Suprapubic skin (tissue), 4 donors: Measurements from ENCODE around the gene PPFIA4. TPM values are rescaled to one million over a fixed set of nuclear protein-coding genes. Genes with fewer than 3 reads are reported as not detected.
A peak's percentile ranks its signal among the peaks of the same experiment; 100 is the strongest.
"Not testable (repeated sequence)": the region's sequence is repeated elsewhere in the genome, so short reads cannot be mapped to it uniquely, and the experiment has no call there.

Experiments
- DNase-seq, 2 donors: peaks; one replicate each; pipeline ENCODE4 v3.0.0-alpha.2; 2019; ENCODE audit warnings: low spot score in 2 of 2
- H3K27ac ChIP-seq: fragments of 200-600 bp; sonication (generic); one replicate; pipeline ENCODE4 v1.5.1; 2019
- H3K27me3 ChIP-seq: fragments of 200-600 bp; sonication (generic); one replicate; pipeline ENCODE4 v1.5.1; 2019
- H3K36me3 ChIP-seq: fragments of 200-600 bp; sonication (generic); one replicate; pipeline ENCODE4 v1.5.1; 2019
- H3K4me1 ChIP-seq: fragments of 200-600 bp; sonication (generic); one replicate; pipeline ENCODE4 v1.5.1; 2019
- H3K4me3 ChIP-seq: fragments of 200-600 bp; sonication (generic); one replicate; pipeline ENCODE4 v1.5.1; 2019; ENCODE audit warnings: mild to moderate bottlenecking
- H3K9me3 ChIP-seq: fragments of 200-600 bp; sonication (generic); one replicate; pipeline ENCODE4 v1.5.1; 2019
- EP300 ChIP-seq: sonication (generic); formaldehyde crosslinking; IDR thresholded peaks from one replicate; pipeline ENCODE4 v1.6.1; 2017; ENCODE audit warnings: antibody characterized with exemption
- POLR2A ChIP-seq, 2 donors: fragments of 450-650 bp; IDR thresholded peaks; one replicate each; pipeline ENCODE4 v1.6.1; 2017; ENCODE audit warnings: antibody characterized with exemption in 2 of 2, mild to moderate bottlenecking in 2 of 2, moderate library complexity in 2 of 2
- POLR2AphosphoS5 ChIP-seq, 3 donors: sonication (generic); formaldehyde crosslinking; IDR thresholded peaks; one replicate each; pipeline ENCODE4 v1.6.1; 2017; ENCODE audit warnings: antibody characterized with exemption in 3 of 3
- WGBS: methylation state at CpG from one replicate; pipeline ENCODE4 v1.1.5; 2018; 5-methylcytosine and 5-hydroxymethylcytosine counted together
- total RNA-seq, 4 donors: library from RNA; depleted of rRNA; stranded (reverse); fragments of >200 nt; gene quantifications; one replicate each; pipeline ENCODE4 v1.1.0, GENCODE V29; 2016
- TF ChIP-seq, protein P1 (sequence below), 2 donors: fragments of 200-600 bp in 1 of 2; fragments of 450-650 bp in 1 of 2; sonication (generic) in 1 of 2; IDR thresholded peaks; one replicate each; pipeline ENCODE4 v1.5.1; 2016 to 2019; ENCODE audit warnings: antibody characterized with exemption in 2 of 2, mild to moderate bottlenecking in 1 of 2, moderate library complexity in 1 of 2

PPFIA4 gene
- total RNA-seq, 4 donors from 2014 or later = 0.26 to 38.7 (median 1.5) TPM

- Histone ChIP-seq H3K9me3 (no peaks in the 10 kb centered on the region), H3K36me3 (no peaks in the 10 kb centered on the region), H3K4me3 (no peak overlapping the region), H3K27ac (no peak overlapping the region), H3K27me3 (peaks cover 14% of the 10 kb centered on the region), H3K4me1 (no peaks in the 10 kb centered on the region)
- 42% methylated on average over 14 of the region's 14 CpGs for whole genome bisulfite sequencing
- DNase-seq = no peak
- TF ChIP-seq POLR2AphosphoS5 (IDR thresholded peaks at IDR 0.05) = no peak
- TF ChIP-seq, protein P1, sequence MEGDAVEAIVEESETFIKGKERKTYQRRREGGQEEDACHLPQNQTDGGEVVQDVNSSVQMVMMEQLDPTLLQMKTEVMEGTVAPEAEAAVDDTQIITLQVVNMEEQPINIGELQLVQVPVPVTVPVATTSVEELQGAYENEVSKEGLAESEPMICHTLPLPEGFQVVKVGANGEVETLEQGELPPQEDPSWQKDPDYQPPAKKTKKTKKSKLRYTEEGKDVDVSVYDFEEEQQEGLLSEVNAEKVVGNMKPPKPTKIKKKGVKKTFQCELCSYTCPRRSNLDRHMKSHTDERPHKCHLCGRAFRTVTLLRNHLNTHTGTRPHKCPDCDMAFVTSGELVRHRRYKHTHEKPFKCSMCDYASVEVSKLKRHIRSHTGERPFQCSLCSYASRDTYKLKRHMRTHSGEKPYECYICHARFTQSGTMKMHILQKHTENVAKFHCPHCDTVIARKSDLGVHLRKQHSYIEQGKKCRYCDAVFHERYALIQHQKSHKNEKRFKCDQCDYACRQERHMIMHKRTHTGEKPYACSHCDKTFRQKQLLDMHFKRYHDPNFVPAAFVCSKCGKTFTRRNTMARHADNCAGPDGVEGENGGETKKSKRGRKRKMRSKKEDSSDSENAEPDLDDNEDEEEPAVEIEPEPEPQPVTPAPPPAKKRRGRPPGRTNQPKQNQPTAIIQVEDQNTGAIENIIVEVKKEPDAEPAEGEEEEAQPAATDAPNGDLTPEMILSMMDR (IDR thresholded peaks at IDR 0.05) = peak; percentile 63 to 68
- no peak for TF ChIP-seq EP300
- TF ChIP-seq POLR2A (IDR thresholded peaks at IDR 0.05) = no peak
Observed at GRCh38 chr1:202998836-202999750, 27.2 kb upstream of the PPFIA4 start.

DNA sequence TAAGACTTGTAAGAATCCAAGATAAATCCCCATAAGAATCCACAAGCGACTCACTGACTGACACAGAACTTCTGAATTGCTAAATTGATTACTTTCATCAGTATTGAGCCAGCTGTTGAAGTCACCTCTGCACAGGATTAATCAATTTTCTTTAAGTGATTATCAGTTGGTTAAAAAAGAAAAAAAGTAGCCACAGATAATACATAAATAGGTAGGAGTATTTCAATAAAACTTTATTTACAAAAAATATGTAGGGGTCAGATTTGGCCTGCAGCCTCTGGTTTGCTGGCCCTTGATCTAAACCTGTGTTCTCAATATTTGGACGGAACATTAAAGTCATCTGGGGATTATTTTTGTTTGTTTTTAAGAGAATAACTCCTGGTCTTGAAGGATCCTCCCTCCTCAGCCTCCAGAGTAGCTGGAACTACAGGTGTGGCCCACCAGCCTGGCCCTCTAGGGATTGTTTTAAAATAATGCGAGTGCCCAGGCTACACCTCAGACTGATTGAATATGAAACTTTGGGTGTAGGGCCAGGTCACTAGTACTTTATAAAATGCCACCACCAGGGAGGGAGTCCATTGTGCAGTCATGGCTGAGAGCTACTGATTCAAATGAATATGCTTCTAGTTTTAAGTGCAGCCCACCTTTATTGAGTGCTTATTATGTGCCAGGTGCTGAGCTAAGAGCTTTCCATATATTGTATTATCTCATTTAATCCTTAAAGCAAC is 25.9 kb upstream of the PPFIA4 start:
- 79% methylated on average over 3 of the region's 3 CpGs for WGBS
- peaks cover 9% of the 10 kb centered on the region for H3K27me3 ChIP-seq
- TF ChIP-seq POLR2A (IDR thresholded peaks at IDR 0.05) (no peak), EP300 (no peak), POLR2AphosphoS5 (IDR thresholded peaks at IDR 0.05) (no peak)
- TF ChIP-seq, protein P1 (IDR thresholded peaks at IDR 0.05) = no peak
- DNase-seq = no peak
- no peak overlapping the region for H3K27ac ChIP-seq
- H3K4me3 ChIP-seq = no peak overlapping the region
- no peaks in the 10 kb centered on the region for H3K4me1 ChIP-seq
- no peaks in the 10 kb centered on the region for H3K9me3 ChIP-seq
- no peaks in the 10 kb centered on the region for H3K36me3 ChIP-seq

DNA sequence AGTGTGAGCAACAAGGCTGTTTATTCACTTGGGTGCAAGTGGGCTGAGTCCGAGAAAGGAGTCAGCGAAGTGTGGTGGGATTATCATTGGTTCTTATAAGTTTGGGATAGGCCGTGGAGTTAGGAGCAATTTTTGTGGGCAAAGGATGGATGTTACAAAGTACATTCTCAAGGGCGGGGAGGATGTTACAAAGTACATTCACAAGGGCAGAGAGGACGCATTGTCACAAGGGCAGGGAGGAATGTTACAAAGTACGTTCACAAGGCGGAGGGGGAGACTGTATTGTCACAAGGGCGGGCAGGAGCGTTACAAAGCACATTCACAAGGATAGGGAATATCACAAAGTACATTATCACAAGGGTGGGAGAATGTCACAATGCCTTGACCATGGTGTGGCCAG is 24.3 kb upstream of the PPFIA4 start:
- 87% methylated on average over 9 of the region's 9 CpGs for WGBS
- Histone ChIP-seq H3K27ac (no peak overlapping the region), H3K27me3 (peaks cover 5% of the 10 kb centered on the region), H3K4me1 (peaks cover 7% of the 10 kb centered on the region), H3K36me3 (no peaks in the 10 kb centered on the region), H3K9me3 (no peaks in the 10 kb centered on the region), H3K4me3 (no peak overlapping the region)
- no peak for TF ChIP-seq POLR2A (IDR thresholded peaks at IDR 0.05)
- TF ChIP-seq EP300 = no peak
- no peak for DNase-seq

GRCh38 chr1:203002951-203003350 is 23.3 kb upstream of the PPFIA4 start:
- Histone ChIP-seq H3K4me3 (no peak overlapping the region), H3K36me3 (no peaks in the 10 kb centered on the region), H3K4me1 (peaks cover 9% of the 10 kb centered on the region), H3K9me3 (no peaks in the 10 kb centered on the region), H3K27me3 (peaks cover 5% of the 10 kb centered on the region), H3K27ac (no peak overlapping the region)
- 89% methylated on average over 1 of the region's 1 CpG for WGBS
- DNase-seq = no peak
- no peak for TF ChIP-seq POLR2AphosphoS5 (IDR thresholded peaks at IDR 0.05)

GRCh38 chr1:203005395-203006142 is 20.7 kb upstream of the PPFIA4 start:
- not testable (repeated sequence) for H3K4me3 ChIP-seq, DNase-seq, H3K27me3 ChIP-seq, H3K36me3 ChIP-seq, H3K27ac ChIP-seq, H3K9me3 ChIP-seq
- H3K4me1 ChIP-seq = peaks cover 24% of the 10 kb centered on the region
- WGBS = 76% methylated on average over 17 of the region's 17 CpGs

GRCh38 chr1:203006948-203007871 is 19.1 kb upstream of the PPFIA4 start, which contains the start of gene TMEM183A:
Gene TMEM183A (plus strand): TSS chr1:203007374. CDS start chr1:203007466, 92 bp downstream.
- TF ChIP-seq POLR2A (IDR thresholded peaks at IDR 0.05) (peak; percentile 58 to 81), EP300 (no peak), POLR2AphosphoS5 (IDR thresholded peaks at IDR 0.05) (peak; percentile 84 to 92 (median 86))
- TF ChIP-seq, protein P1 (IDR thresholded peaks at IDR 0.05) = no peak
- 1% methylated on average over 47 of the region's 78 CpGs for WGBS
- H3K27me3 ChIP-seq = no peaks in the 10 kb centered on the region
- H3K4me3 ChIP-seq = peak within 1 kb of the TSS; percentile 90
- peak; percentile 98 for DNase-seq
- peak within 1 kb of the TSS; percentile 95 for H3K27ac ChIP-seq
- no peaks in the 10 kb centered on the region for H3K9me3 ChIP-seq
- peaks cover 24% of the 10 kb centered on the region for H3K4me1 ChIP-seq
- peaks cover 18% of the 10 kb centered on the region for H3K36me3 ChIP-seq
